Naive thymus-derived CD8-positive, alpha-beta T cell (primary cell): ENCODE data around the gene INTS11. TPM values are rescaled to one million over a fixed set of nuclear protein-coding genes. Genes with fewer than 3 reads are reported as not detected.

Source experiments
- ATAC-seq, 2 donors: fragments of 150-1000 bp; cut with Tn5 transposase in 1 of 2; sonication (Bioruptor Pico), chemical (Tn5 transposase) in 1 of 2; 1 replicate in 1 of 2; 2 replicates in 1 of 2; pipeline ENCODE4 v1.10.0; 2021; ENCODE audit warnings: mild to moderate bottlenecking in 2 of 2, moderate library complexity in 2 of 2
- POLR2A ChIA-PET: fragments of 350-600 bp; sonication (Branson Sonifier 250); formaldehyde crosslinking; loops from one replicate; lab custom pipeline; 2021; ENCODE audit warnings: antibody characterized with exemption; lab: Charles Lee
- DNase-seq, 10 donors: peaks; one replicate each; pipeline versions ENCODE4 v3.0.0 to v3.0.0-alpha.2; 2020 to 2022
- H3K27ac Mint-ChIP-seq, 10 donors: one replicate each; pipeline ENCODE4 v1.8.0; 2020 to 2022; ENCODE audit warnings: mild to moderate bottlenecking in 10 of 10, mixed read lengths in 10 of 10, moderate library complexity in 4 of 10, inconsistent platforms in 1 of 10
- H3K27me3 Mint-ChIP-seq, 5 donors: one replicate each; pipeline ENCODE4 v1.8.0; 2021 to 2022; ENCODE audit warnings: mixed read lengths in 5 of 5
- H3K36me3 Mint-ChIP-seq, 3 donors: one replicate each; pipeline ENCODE4 v1.8.0; 2020 to 2022; ENCODE audit warnings: mixed read lengths in 3 of 3, mild to moderate bottlenecking in 2 of 3, inconsistent platforms in 1 of 3
- H3K4me1 Mint-ChIP-seq, 4 donors: one replicate each; pipeline ENCODE4 v1.8.0; 2021 to 2022; ENCODE audit warnings: mixed read lengths in 4 of 4
- H3K4me3 Mint-ChIP-seq, 10 donors: one replicate each; pipeline ENCODE4 v1.8.0; 2020 to 2022; ENCODE audit warnings: mild to moderate bottlenecking in 10 of 10, mixed read lengths in 10 of 10, moderate library complexity in 6 of 10, inconsistent platforms in 1 of 10
- H3K9me3 Mint-ChIP-seq, 9 donors: one replicate each; pipeline ENCODE4 v1.8.0; 2020 to 2022; ENCODE audit warnings: mixed read lengths in 9 of 9, mild to moderate bottlenecking in 3 of 9, inconsistent platforms in 1 of 9, moderate library complexity in 1 of 9
- polyA plus RNA-seq, 3 donors: library from polyadenylated mRNA; unstranded; fragments of 300-500 nt; fragmentation: Illumina TruSeq; gene quantifications; one replicate each; pipeline ENCODE4 v1.2.3, GENCODE V29; 2021
- total RNA-seq, 8 experiments: library from RNA in 2 of 8; stranded (reverse) in 2 of 8; gene quantifications; one replicate each; pipeline ENCODE4 v1.2.3 and lab custom pipeline; 2021 to 2026

INTS11 gene
- total and polyA plus RNA-seq, 5 experiments from 2014 or later: 51.7 to 174 (median 65.1) TPM

GRCh38 chr1:1291548-1292441 lies 32.7 kb downstream of the INTS11 start:
- H3K27me3 Mint-ChIP-seq: peaks cover 0 to 9% (median 0%) of the 10 kb centered on the region in 5 donors
- peaks cover 2 to 12% (median 6%) of the 10 kb centered on the region in 4 donors for H3K4me1 Mint-ChIP-seq
- ATAC-seq (peak; percentile 90 to 91), DNase-seq (peak; percentile 40 to 84 (median 64))
- no peak overlapping the region for H3K4me3 Mint-ChIP-seq
- H3K27ac Mint-ChIP-seq: peak overlapping the region in 2 of 10 donors; percentile 21 to 56
- POLR2A ChIA-PET: interaction anchor here (1.1 to 1.5 kb wide), 3 partner anchors 108 to 169 kb away, joined by 3 to 15 read pairs (median 3); partner anchors contain the start of gene CCNL2
- no peaks in the 10 kb centered on the region for H3K36me3 Mint-ChIP-seq
- H3K9me3 Mint-ChIP-seq: no peaks in the 10 kb centered on the region

- DNase-seq: no peak
- Mint-ChIP-seq H3K9me3 (no peaks in the 10 kb centered on the region), H3K27ac (no peak overlapping the region), H3K4me3 (no peak overlapping the region), H3K36me3 (no peaks in the 10 kb centered on the region), H3K27me3 (peaks cover 0 to 9% (median 0%) of the 10 kb centered on the region in 5 donors), H3K4me1 (peaks cover 2 to 12% (median 6%) of the 10 kb centered on the region in 4 donors)
- ATAC-seq: no peak
- POLR2A ChIA-PET: interaction anchor here (1.1 to 1.5 kb wide), 3 partner anchors 108 to 168 kb away, joined by 3 to 15 read pairs (median 3); partner anchors contain the start of gene CCNL2
Observed at GRCh38 chr1:1291023-1291528, 33.4 kb downstream of the INTS11 start.

GRCh38 chr1:1290238-1290731 lies 34.2 kb downstream of the INTS11 start:
- Mint-ChIP-seq H3K27me3 (peaks cover 0 to 9% (median 0%) of the 10 kb centered on the region in 5 donors), H3K4me3 (no peak overlapping the region), H3K36me3 (no peaks in the 10 kb centered on the region), H3K27ac (no peak overlapping the region), H3K9me3 (no peaks in the 10 kb centered on the region), H3K4me1 (peaks cover 2 to 12% (median 6%) of the 10 kb centered on the region in 4 donors)
- peak; percentile 60 to 68 for ATAC-seq
- POLR2A ChIA-PET: interaction anchor here (1.0 kb wide), 1 partner anchor 168 kb away, joined by 4 read pairs; no protein-coding TSS in a partner anchor
- peak in 9 of 10 donors; percentile 53 to 81 (median 64) for DNase-seq

GRCh38 chr1:1287288-1288110 lies 37.0 kb downstream of the INTS11 start:
- DNase-seq: no peak
- Mint-ChIP-seq H3K9me3 (no peaks in the 10 kb centered on the region), H3K36me3 (no peaks in the 10 kb centered on the region), H3K4me3 (no peak overlapping the region), H3K27ac (no peak overlapping the region), H3K27me3 (peaks cover 0 to 9% (median 0%) of the 10 kb centered on the region in 5 donors), H3K4me1 (peaks cover 3 to 13% (median 8%) of the 10 kb centered on the region in 4 donors)
- no peak for ATAC-seq
- POLR2A ChIA-PET: no interaction called here

GRCh38 chr1:1286313-1287261 lies 37.9 kb downstream of the INTS11 start:
- POLR2A ChIA-PET: interaction anchor here (0.9 kb wide), 1 partner anchor 11 kb away, joined by 3 read pairs; no protein-coding TSS in a partner anchor
- Mint-ChIP-seq H3K36me3 (no peaks in the 10 kb centered on the region), H3K4me3 (no peak overlapping the region), H3K4me1 (peaks cover 0 to 9% (median 5%) of the 10 kb centered on the region in 4 donors), H3K27me3 (peaks cover 0 to 9% (median 0%) of the 10 kb centered on the region in 5 donors), H3K9me3 (no peaks in the 10 kb centered on the region), H3K27ac (no peak overlapping the region)
- DNase-seq (no peak), ATAC-seq (no peak)

GRCh38 chr1:1285611-1286311 lies 38.7 kb downstream of the INTS11 start:
- ATAC-seq (no peak), DNase-seq (no peak)
- no peaks in the 10 kb centered on the region for H3K36me3 Mint-ChIP-seq

GRCh38 chr1:1285102-1285571 lies 39.3 kb downstream of the INTS11 start:
- ATAC-seq: no peak
- no peak for DNase-seq
- POLR2A ChIA-PET: interaction anchor here (1.6 kb wide), 1 partner anchor 20 kb away, joined by 3 read pairs; no protein-coding TSS in a partner anchor
- H3K36me3 Mint-ChIP-seq: no peaks in the 10 kb centered on the region
- no peak overlapping the region for H3K27ac Mint-ChIP-seq
- H3K27me3 Mint-ChIP-seq: peaks cover 0 to 4% (median 0%) of the 10 kb centered on the region in 5 donors
- H3K9me3 Mint-ChIP-seq: no peaks in the 10 kb centered on the region
- H3K4me1 Mint-ChIP-seq: peaks cover 0 to 6% (median 4%) of the 10 kb centered on the region in 4 donors
- no peak overlapping the region for H3K4me3 Mint-ChIP-seq

More at GRCh38 chr1:1285611-1286311, 38.7 kb downstream of the INTS11 start:
- Mint-ChIP-seq H3K4me1 (peaks cover 0 to 9% (median 5%) of the 10 kb centered on the region in 4 donors), H3K9me3 (no peaks in the 10 kb centered on the region), H3K4me3 (no peak overlapping the region), H3K27ac (no peak overlapping the region), H3K27me3 (peaks cover 0 to 9% (median 0%) of the 10 kb centered on the region in 5 donors)
- POLR2A ChIA-PET: interaction anchor here (0.9 to 1.6 kb wide), 2 partner anchors 10 to 19 kb away, joined by 3 read pairs; no protein-coding TSS in a partner anchor

GRCh38 chr1:1284221-1285101 lies 40.0 kb downstream of the INTS11 start:
- Mint-ChIP-seq H3K4me1 (peaks cover 0 to 4% (median 1%) of the 10 kb centered on the region in 4 donors), H3K9me3 (no peaks in the 10 kb centered on the region), H3K36me3 (no peaks in the 10 kb centered on the region), H3K27ac (no peak overlapping the region), H3K4me3 (no peak overlapping the region), H3K27me3 (no peaks in the 10 kb centered on the region)
- POLR2A ChIA-PET: interaction anchor here (1.6 kb wide), 1 partner anchor 21 kb away, joined by 3 read pairs; no protein-coding TSS in a partner anchor
- DNase-seq: no peak
- ATAC-seq: no peak

GRCh38 chr1:1283821-1284220 lies 40.6 kb downstream of the INTS11 start:
- DNase-seq (no peak), ATAC-seq (no peak)
- H3K9me3 Mint-ChIP-seq: no peaks in the 10 kb centered on the region
- H3K27me3 Mint-ChIP-seq: no peaks in the 10 kb centered on the region
- POLR2A ChIA-PET: no interaction called here
- H3K27ac Mint-ChIP-seq: peak overlapping the region in 1 of 10 donors; percentile 19
- peaks cover 0 to 4% (median 1%) of the 10 kb centered on the region in 4 donors for H3K4me1 Mint-ChIP-seq
- H3K36me3 Mint-ChIP-seq: no peaks in the 10 kb centered on the region
- no peak overlapping the region for H3K4me3 Mint-ChIP-seq

GRCh38 chr1:1282998-1283397 lies 41.5 kb downstream of the INTS11 start:
- ATAC-seq (no peak), DNase-seq (no peak)
- no peak overlapping the region for H3K27ac Mint-ChIP-seq
- no peaks in the 10 kb centered on the region for H3K36me3 Mint-ChIP-seq
- no peaks in the 10 kb centered on the region for H3K27me3 Mint-ChIP-seq
- H3K4me1 Mint-ChIP-seq: peaks cover 0 to 4% (median 1%) of the 10 kb centered on the region in 4 donors
- POLR2A ChIA-PET: no interaction called here
- no peak overlapping the region for H3K4me3 Mint-ChIP-seq
- no peaks in the 10 kb centered on the region for H3K9me3 Mint-ChIP-seq
